ENCODE measurements around the gene EDIL3.
"Not testable (repeated sequence)": the region's sequence is repeated elsewhere in the genome, so short reads cannot be mapped to it uniquely, and the experiment has no call there.

Gene EDIL3

DNA sequence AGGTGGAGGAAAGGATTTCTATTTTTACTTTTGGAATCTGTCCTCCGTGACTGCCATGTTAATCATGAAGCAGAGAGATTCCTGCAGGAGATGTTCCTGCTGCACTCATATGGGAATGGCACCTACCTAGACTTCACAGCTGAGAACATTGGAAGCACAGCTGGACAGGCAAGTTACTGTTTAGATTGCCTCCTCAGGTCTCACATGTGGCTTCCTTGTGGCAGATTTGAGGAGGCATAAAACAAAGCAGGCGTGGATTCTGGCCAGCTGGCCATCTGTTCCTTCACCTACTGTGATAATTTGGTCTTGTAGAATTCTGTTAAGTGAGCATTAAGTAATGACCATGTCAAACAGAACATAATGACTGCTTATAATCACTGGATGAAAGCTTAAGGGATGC lies 193.4 kb downstream of the EDIL3 start:
- no peak overlapping the region for H2AFZ ChIP-seq (ENCODE audit: low read length, unreplicated experiment)
- H3K36me3 ChIP-seq (ENCODE audit: insufficient read depth, low read length) = no peaks in the 10 kb centered on the region
- H3K79me2 ChIP-seq (ENCODE audit: control insufficient read depth, insufficient read depth, low read length, unreplicated experiment) = no peaks in the 10 kb centered on the region
- no peak overlapping the region for H3K27ac ChIP-seq (ENCODE audit: low read depth, low read length)
- no peaks in the 10 kb centered on the region for H3K4me1 ChIP-seq (ENCODE audit: control insufficient read depth, insufficient read depth, low read length, unreplicated experiment)
- no peaks in the 10 kb centered on the region for H3K27me3 ChIP-seq (ENCODE audit: insufficient read depth, low read length)
- H3K4me3 ChIP-seq (ENCODE audit: low read depth, low read length) = no peak overlapping the region

DNA sequence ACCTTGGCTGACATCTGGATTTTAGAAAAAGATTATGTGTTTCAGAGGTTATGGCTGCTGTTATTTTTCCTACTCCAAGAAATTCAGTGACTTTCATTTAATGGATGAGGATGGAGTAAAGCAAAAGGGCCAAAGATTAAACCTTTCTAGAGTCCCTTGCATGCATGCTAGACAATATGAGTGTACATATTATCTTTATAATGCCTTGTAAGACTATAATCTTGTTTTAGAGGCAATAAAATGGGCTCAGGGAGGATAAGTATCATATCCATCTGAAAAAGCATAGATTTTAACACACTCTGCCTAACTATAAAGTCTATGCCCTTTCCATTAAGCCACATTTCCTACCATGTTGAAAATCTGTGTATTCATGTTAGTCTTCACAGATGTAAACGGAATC lies 199.8 kb downstream of the EDIL3 start:
- H3K27ac ChIP-seq (ENCODE audit: low read depth, low read length) = no peak overlapping the region
- H3K4me1 ChIP-seq (ENCODE audit: control insufficient read depth, insufficient read depth, low read length, unreplicated experiment) = no peaks in the 10 kb centered on the region
- no peaks in the 10 kb centered on the region for H3K36me3 ChIP-seq (ENCODE audit: insufficient read depth, low read length)
- H2AFZ ChIP-seq (ENCODE audit: low read length, unreplicated experiment) = no peak overlapping the region
- no peaks in the 10 kb centered on the region for H3K79me2 ChIP-seq (ENCODE audit: control insufficient read depth, insufficient read depth, low read length, unreplicated experiment)
- no peak overlapping the region for H3K4me3 ChIP-seq (ENCODE audit: low read depth, low read length)
- H3K27me3 ChIP-seq (ENCODE audit: insufficient read depth, low read length) = no peaks in the 10 kb centered on the region

DNA sequence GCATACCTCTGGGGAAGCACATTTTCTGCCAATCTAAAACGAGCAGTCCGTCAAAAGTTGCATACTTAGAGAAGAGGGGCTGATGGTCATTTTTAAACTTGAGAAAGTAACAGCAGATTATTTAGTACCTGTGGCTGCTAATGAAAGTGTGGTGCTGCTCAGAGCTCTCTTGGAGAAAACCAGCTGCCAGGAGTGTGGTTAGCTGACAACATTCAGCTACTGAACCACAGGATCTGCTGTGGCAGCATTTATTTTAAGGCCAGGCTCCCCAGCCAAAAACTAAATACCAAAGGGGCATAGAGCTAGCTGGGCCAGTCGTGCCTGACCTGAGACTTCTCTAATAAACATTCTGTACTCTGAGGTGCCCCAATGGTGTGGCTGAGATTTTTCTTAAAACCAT lies 203.6 kb downstream of the EDIL3 start:
- Histone ChIP-seq H3K27me3 (ENCODE audit: insufficient read depth, low read length) (no peaks in the 10 kb centered on the region), H3K79me2 (ENCODE audit: control insufficient read depth, insufficient read depth, low read length, unreplicated experiment) (no peaks in the 10 kb centered on the region), H3K4me3 (ENCODE audit: low read depth, low read length) (no peak overlapping the region), H3K27ac (ENCODE audit: low read depth, low read length) (no peak overlapping the region), H2AFZ (ENCODE audit: low read length, unreplicated experiment) (no peak overlapping the region), H3K4me1 (ENCODE audit: control insufficient read depth, insufficient read depth, low read length, unreplicated experiment) (no peaks in the 10 kb centered on the region), H3K36me3 (ENCODE audit: insufficient read depth, low read length) (no peaks in the 10 kb centered on the region)

DNA sequence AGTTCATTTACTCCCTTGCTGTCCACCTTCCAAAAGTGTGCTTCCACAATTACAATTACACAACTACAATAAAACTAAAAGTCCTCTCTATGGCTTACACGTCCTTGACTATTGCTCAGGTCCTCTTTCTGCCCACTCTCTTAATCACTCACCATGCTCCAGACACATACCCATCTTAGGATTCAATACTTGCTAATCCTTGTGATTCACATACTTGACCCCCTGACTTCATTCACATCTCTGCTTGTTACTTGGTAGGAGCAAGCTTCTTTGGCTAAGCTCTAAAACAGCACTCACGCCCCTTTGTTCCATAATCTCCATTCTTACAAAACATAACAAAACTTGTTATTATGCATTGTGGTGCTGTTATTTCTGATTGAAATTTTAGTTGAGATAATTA lies 215.8 kb downstream of the EDIL3 start:
- Histone ChIP-seq H3K27ac (ENCODE audit: low read depth, low read length) (no peak overlapping the region), H3K27me3 (ENCODE audit: insufficient read depth, low read length) (no peaks in the 10 kb centered on the region), H3K36me3 (ENCODE audit: insufficient read depth, low read length) (no peaks in the 10 kb centered on the region), H2AFZ (ENCODE audit: low read length, unreplicated experiment) (no peak overlapping the region), H3K4me3 (ENCODE audit: low read depth, low read length) (no peak overlapping the region), H3K4me1 (ENCODE audit: control insufficient read depth, insufficient read depth, low read length, unreplicated experiment) (no peaks in the 10 kb centered on the region), H3K79me2 (ENCODE audit: control insufficient read depth, insufficient read depth, low read length, unreplicated experiment) (no peaks in the 10 kb centered on the region)

DNA sequence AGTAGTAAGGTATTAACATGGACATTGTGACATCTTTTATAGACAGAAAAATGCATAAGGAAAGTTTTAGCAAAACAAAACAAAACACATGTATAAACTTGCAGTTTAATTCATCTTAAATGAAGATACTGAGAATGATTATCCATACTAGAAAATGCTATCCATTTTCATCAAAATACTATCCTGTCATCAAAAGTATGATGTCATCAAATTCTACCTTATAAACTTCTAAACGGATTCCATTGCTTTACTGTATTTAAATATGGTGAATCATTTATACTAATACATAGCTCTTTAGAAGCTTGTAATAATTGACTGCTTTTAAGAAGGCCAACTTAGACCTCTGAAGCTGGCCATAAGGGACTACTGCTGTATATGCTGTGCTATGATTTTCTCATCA lies 221.0 kb downstream of the EDIL3 start:
- Histone ChIP-seq H3K27ac (ENCODE audit: low read depth, low read length) (no peak overlapping the region), H3K36me3 (ENCODE audit: insufficient read depth, low read length) (no peaks in the 10 kb centered on the region), H3K79me2 (ENCODE audit: control insufficient read depth, insufficient read depth, low read length, unreplicated experiment) (no peaks in the 10 kb centered on the region), H3K27me3 (ENCODE audit: insufficient read depth, low read length) (no peaks in the 10 kb centered on the region), H3K4me3 (ENCODE audit: low read depth, low read length) (no peak overlapping the region), H3K4me1 (ENCODE audit: control insufficient read depth, insufficient read depth, low read length, unreplicated experiment) (no peaks in the 10 kb centered on the region), H2AFZ (ENCODE audit: low read length, unreplicated experiment) (no peak overlapping the region)

DNA sequence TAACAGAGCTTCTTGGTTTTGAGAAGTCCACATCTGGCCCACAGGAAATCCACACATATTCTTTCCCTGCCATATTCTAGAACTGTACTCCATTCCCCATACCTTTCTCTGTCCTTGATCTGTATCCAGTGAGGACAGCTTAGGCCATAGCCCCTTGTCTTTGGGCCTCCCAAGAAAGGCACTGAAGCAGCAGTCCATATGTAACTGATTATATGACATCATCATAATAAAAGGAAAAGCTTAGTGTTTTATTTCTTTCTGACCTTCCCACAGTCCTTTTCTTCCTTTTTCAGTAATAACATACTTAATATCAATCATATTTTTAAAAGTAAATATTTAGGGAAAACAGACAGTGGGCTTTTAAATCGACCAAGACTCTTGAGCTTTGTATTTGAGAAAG lies 222.0 kb downstream of the EDIL3 start:
- H3K27me3 ChIP-seq (ENCODE audit: insufficient read depth, low read length) = no peaks in the 10 kb centered on the region
- no peaks in the 10 kb centered on the region for H3K4me1 ChIP-seq (ENCODE audit: control insufficient read depth, insufficient read depth, low read length, unreplicated experiment)
- H2AFZ ChIP-seq (ENCODE audit: low read length, unreplicated experiment) = no peak overlapping the region
- no peaks in the 10 kb centered on the region for H3K79me2 ChIP-seq (ENCODE audit: control insufficient read depth, insufficient read depth, low read length, unreplicated experiment)
- no peak overlapping the region for H3K4me3 ChIP-seq (ENCODE audit: low read depth, low read length)
- no peak overlapping the region for H3K27ac ChIP-seq (ENCODE audit: low read depth, low read length)
- H3K36me3 ChIP-seq (ENCODE audit: insufficient read depth, low read length) = no peaks in the 10 kb centered on the region

DNA sequence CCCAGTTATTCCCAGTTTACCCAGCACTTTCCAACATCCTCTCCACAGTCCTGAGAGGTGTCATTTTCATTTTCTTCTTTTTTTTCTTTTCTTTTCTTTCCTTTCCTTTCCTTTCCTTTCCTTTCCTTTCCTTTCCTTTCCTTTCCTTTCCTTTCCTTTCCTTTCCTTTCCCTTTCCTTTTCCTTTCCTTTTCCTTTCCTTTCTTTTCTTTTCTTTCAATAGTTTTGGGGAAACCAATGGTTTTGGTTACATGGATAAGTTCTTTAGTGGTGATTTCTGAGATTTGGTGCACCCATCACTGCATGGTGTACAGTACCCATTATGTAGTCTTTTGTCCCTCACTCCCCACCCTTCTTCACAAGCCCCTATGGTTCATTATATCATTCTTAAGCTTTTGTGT lies 224.0 kb downstream of the EDIL3 start:
- not testable (repeated sequence) for H3K27ac ChIP-seq (ENCODE audit: low read depth, low read length); H3K4me1 ChIP-seq (ENCODE audit: control insufficient read depth, insufficient read depth, low read length, unreplicated experiment); H3K4me3 ChIP-seq (ENCODE audit: low read depth, low read length); H3K27me3 ChIP-seq (ENCODE audit: insufficient read depth, low read length); H2AFZ ChIP-seq (ENCODE audit: low read length, unreplicated experiment); H3K79me2 ChIP-seq (ENCODE audit: control insufficient read depth, insufficient read depth, low read length, unreplicated experiment); H3K36me3 ChIP-seq (ENCODE audit: insufficient read depth, low read length)

DNA sequence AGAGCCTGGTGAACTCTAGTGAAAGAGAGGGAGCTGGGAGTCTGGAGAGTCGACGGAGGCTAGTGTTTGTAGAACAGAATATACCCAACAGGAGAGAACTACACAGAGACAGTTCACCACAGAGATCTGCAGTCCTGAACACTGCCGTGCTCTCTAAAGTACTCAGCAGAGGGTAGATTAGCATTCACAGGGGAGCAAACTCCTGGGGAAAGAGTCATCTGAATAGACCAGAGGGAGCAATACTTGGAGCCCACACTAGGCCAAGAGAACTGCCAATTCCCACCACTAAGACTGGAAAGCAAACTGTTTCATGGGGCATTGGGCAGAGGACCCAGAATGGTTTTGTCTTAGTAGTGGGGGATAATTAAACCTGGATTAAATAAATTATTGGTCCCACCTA lies 235.6 kb downstream of the EDIL3 start:
- Histone ChIP-seq H3K36me3 (ENCODE audit: insufficient read depth, low read length) (no peaks in the 10 kb centered on the region), H2AFZ (ENCODE audit: low read length, unreplicated experiment) (no peak overlapping the region)

DNA sequence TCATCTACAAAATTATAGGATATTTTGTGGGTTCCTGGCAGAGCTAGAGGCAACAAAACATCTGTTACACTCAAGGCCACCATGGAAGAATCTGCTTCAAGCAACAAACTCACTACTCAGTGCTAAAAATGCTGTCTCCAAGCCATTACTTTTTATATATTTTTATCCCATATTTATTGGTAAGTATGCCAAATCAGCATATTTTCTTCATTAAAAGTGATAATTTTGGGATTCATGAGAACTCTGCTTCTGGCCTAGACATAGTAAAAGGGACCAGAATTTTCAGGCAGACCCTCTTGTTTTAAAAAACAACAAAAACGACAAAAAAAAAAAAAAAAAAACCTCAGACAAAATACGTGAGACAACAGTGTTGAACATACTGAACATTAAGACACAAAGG lies 236.0 kb downstream of the EDIL3 start:
- no peaks in the 10 kb centered on the region for H3K79me2 ChIP-seq (ENCODE audit: control insufficient read depth, insufficient read depth, low read length, unreplicated experiment)
- H3K4me1 ChIP-seq (ENCODE audit: control insufficient read depth, insufficient read depth, low read length, unreplicated experiment) = no peaks in the 10 kb centered on the region

More for the DNA sequence above, 235.6 kb downstream of the EDIL3 start:
- no peak overlapping the region for H3K27ac ChIP-seq (ENCODE audit: low read depth, low read length)
- H3K79me2 ChIP-seq (ENCODE audit: control insufficient read depth, insufficient read depth, low read length, unreplicated experiment) = no peaks in the 10 kb centered on the region
- no peaks in the 10 kb centered on the region for H3K27me3 ChIP-seq (ENCODE audit: insufficient read depth, low read length)
- H3K4me1 ChIP-seq (ENCODE audit: control insufficient read depth, insufficient read depth, low read length, unreplicated experiment) = no peaks in the 10 kb centered on the region
- no peak overlapping the region for H3K4me3 ChIP-seq (ENCODE audit: low read depth, low read length)

DNA sequence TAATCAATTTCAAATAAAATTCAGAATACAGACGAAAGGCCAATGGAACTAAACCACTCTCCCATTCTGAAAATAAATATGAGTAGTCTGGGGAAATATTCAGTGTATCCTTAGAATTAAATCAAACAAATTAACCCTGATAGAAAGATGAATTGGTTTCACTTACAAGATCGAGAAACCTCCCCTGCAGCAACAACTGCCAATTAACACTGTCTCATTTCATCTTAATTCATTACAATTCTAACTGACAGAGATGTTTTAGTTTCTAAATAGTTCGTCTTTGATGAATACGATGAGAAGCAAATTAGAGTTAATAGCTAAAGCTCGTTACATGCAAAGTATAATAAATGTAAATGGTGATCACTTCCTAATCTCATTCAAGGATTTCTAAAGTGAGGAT lies 247.1 kb downstream of the EDIL3 start:
- Histone ChIP-seq H3K79me2 (ENCODE audit: control insufficient read depth, insufficient read depth, low read length, unreplicated experiment) (no peaks in the 10 kb centered on the region), H3K36me3 (ENCODE audit: insufficient read depth, low read length) (no peaks in the 10 kb centered on the region), H3K27ac (ENCODE audit: low read depth, low read length) (no peak overlapping the region), H3K4me1 (ENCODE audit: control insufficient read depth, insufficient read depth, low read length, unreplicated experiment) (no peaks in the 10 kb centered on the region), H3K4me3 (ENCODE audit: low read depth, low read length) (no peak overlapping the region; the same call in 1 of the 2 replicates), H2AFZ (ENCODE audit: low read length, unreplicated experiment) (no peak overlapping the region), H3K27me3 (ENCODE audit: insufficient read depth, low read length) (no peaks in the 10 kb centered on the region)

More for the DNA sequence above, 236.0 kb downstream of the EDIL3 start:
- no peak overlapping the region for H3K27ac ChIP-seq (ENCODE audit: low read depth, low read length)
- no peak overlapping the region for H3K4me3 ChIP-seq (ENCODE audit: low read depth, low read length)
- H2AFZ ChIP-seq (ENCODE audit: low read length, unreplicated experiment) = no peak overlapping the region
- H3K27me3 ChIP-seq (ENCODE audit: insufficient read depth, low read length) = no peaks in the 10 kb centered on the region
- H3K36me3 ChIP-seq (ENCODE audit: insufficient read depth, low read length) = no peaks in the 10 kb centered on the region

DNA sequence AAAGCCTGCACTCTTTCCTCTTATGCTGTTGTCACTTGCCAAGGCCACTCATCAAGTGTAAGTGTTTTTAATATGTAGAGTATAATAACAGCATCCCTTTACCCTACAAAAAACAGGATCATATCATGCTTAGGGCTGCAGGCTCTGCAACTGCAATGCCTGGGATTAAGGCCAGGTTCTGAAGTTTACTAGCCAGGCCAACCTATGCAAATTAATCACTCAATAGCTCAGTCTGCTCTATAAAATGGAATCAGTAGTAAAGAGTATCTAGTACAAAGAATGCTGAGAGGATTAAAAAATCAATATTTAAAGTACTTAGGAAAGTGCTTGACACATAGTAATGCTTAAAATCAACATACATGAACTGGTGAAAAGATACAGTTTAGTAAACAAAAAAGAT lies 253.3 kb downstream of the EDIL3 start:
- H3K36me3 ChIP-seq (ENCODE audit: insufficient read depth, low read length) = no peaks in the 10 kb centered on the region

More for the DNA sequence above, 253.3 kb downstream of the EDIL3 start:
- H3K27ac ChIP-seq (ENCODE audit: low read depth, low read length) = no peak overlapping the region
- H3K27me3 ChIP-seq (ENCODE audit: insufficient read depth, low read length) = no peaks in the 10 kb centered on the region
- no peaks in the 10 kb centered on the region for H3K4me1 ChIP-seq (ENCODE audit: control insufficient read depth, insufficient read depth, low read length, unreplicated experiment)
- no peak overlapping the region for H2AFZ ChIP-seq (ENCODE audit: low read length, unreplicated experiment)
- H3K4me3 ChIP-seq (ENCODE audit: low read depth, low read length) = no peak overlapping the region
- no peaks in the 10 kb centered on the region for H3K79me2 ChIP-seq (ENCODE audit: control insufficient read depth, insufficient read depth, low read length, unreplicated experiment)
